Heart left ventricle (tissue), 13 donors: ENCODE data around the gene CTTNBP2NL.

Experiments used
- CTCF ChIP-seq, 12 donors: fragments of 200-600 bp; sonication (generic) in 4 of 12; IDR thresholded peaks; one replicate each; pipeline versions ENCODE4 v1.5.0 to v1.8.0; 2018 to 2022; ENCODE audit warnings: antibody characterized with exemption in 12 of 12, mild to moderate bottlenecking in 5 of 12
- POLR2A ChIP-seq, 2 donors: fragments of 450-650 bp; IDR thresholded peaks; one replicate each; pipeline ENCODE4 v1.6.1; 2017; ENCODE audit warnings: antibody characterized with exemption in 2 of 2, mild to moderate bottlenecking in 2 of 2, moderate library complexity in 2 of 2
- donor health status: ischemic (EF 13 %, LVEDD 7.1; RV severe dilation, severe dysfunction).
- donor health status: DM: no; HTN: yes; CAD: no.
- donor health status: DM: no; HTN: no; CAD: no.
- donor health status: ischemic (EF 25% LVEDD 6.9; RV normal size, moderate dysfunction).
- donor health status: ischemic (EF 25% LVEDD 5.7; RV mildly dilated, moderate dysfunction).
- donor health status: ischemic (EF 35%, LVEDD 5.7; RV mildly dilated, moderate dysfunction).
- donor health status: nonischemic (EF 11% LVEDD 7.7; RV severe dilation, severe dysfunction).
- donor health status: DM: yes; HTN: yes; CAD: no.
- donor health status: PGD.
- donor health status: ischemic (EF 29% LVEDD 5.4; RV normal size, mild dysfunction).
- donor health status: nonischemic (EF 23%, LVEDD 6.1; RV moderate dilation, normal function).

GRCh38 chr1:112507921-112508277 is 111.9 kb downstream of the CTTNBP2NL start:
- TF ChIP-seq CTCF (IDR thresholded peaks at IDR 0.05) = no peak
- TF ChIP-seq POLR2A (IDR thresholded peaks at IDR 0.05) = no peak
